ENCODE data around the gene ETNK2.

Gene ETNK2

GRCh38 chr1:204146309-204146708, 5.5 kb downstream of the ETNK2 start:
- no peak for DNase-seq

DNA sequence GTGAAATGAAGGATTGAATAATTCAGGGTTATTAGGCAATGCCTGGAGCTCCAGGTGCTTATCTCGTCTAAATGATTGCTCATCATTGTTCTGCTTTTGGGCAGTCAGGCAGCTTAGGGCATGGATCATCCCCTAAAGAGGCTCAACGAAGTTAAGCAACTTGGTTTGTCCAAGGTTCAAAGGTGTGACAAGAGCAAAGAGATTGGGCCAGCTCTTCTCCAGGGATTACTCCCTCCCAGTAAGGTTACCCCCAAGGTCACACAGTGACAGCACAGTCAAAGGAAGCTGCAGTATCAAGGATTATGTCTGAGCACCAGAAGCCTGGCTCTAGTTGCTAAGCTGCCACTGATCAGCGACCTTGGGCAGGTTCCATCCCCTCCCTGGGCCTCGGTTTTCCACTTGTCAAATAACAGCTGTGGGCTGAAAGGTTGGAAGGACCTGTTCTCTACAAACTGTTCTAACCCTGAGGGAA, 6.8 kb downstream of the ETNK2 start:
- DNase-seq, result no peak

GRCh38 chr1:204143276-204144041, 8.4 kb downstream of the ETNK2 start:
- no peak for DNase-seq

DNA sequence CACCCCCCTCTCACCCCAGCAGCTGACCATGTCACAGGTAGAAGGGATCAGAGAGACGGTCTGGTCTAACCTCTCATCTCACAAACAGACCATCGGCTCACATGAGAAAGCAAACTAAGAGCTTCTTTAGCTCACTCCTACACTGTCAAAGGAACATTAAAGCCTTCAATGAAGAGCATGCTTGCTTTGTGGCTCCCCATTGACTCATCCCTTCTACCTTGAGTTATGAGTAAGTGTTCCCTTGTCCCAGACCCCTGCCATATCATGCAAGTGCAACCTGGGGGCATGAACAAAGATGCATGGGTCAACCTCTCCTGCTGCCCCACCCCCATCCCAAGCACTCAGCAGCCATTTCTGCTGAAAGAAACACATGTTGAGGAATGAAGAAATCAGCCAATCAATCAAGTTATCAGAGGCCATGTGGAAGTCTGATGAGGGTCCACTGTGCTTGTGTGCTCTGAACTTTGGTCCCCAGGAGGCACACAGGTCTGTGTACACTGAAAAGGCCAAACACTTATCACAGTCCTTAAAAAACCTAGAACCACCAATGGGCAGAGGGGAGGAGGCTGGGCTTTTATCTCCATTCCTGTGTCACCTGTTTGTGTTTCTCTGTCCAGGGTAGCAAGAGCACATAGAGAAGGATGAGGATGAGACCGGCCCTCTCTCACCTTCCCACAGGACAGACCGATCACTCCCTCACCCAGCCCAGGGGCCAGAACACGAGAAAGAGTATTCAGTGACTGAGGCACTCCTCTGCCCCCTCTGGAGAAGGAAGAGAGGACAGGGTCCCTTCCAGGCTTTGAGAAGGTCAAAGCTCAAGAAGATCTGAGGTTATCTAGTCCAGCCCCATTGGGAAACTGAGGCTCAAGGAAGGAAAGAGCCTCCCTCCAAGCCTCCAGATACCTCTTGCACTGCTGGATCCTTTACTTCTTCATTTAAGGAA, 9.5 kb downstream of the ETNK2 start:
- DNase-seq, result no peak

DNA sequence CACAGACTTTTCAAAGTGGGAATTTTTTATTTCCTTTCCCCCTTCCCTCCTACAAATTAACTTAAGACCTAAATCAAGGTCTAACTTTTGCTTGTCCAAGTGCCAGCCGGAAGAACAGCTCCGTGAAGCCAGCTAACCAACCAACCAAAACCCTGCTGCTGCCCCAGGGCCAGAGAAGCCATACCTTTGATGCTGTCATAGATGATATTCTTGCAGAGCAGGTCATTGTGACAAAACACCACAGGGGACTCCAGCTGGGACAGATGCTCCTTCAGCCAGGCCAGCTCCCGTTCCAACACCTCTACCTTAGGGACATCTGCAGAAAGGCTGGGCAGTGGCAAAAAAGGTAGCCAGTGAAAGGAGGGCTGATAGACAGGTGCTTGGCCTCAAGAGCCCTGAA, 10.7 kb downstream of the ETNK2 start:
- DNase-seq, result no peak

DNA sequence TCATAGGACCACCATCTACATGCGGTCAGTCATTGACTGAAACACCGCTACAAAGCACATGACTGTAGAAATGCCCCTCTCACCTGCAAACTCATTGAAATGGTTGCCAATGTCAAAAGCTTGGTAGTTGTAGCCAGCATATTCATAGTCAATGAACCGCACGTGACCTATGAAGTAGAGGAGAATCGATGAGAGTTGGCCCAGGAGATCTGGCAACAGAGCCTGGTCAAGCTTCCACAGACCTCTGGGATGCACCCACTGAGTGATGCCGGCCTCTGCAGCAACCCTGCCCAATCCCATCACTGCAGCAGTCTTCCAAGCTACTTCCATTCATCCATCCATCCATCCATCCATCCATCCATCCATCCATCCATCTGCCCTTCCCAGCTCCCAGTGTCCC, 11.9 kb downstream of the ETNK2 start:
- DNase-seq, result no peak

DNA sequence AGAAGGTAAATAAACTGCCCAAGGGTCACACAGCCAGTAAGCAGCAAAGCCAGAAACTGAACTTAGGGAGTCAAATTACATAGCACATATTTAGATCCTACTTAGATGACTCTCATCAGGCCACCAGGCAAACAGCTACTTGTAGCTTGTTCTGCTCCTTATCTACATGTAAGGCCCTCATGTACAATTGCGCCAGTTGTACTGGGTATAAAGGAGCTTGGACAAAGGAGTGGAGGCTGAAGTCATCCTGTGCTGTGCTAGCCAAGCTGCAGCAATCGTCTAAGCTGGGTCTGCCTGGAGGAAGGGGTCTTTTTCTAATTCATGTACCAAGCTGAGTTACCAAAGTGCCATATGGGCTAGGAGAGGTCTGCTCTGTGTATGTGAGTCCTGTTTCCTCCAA, 12.8 kb downstream of the ETNK2 start:
- no peak for DNase-seq

- DNase-seq, result no peak
Measured at GRCh38 chr1:204136814-204137213, 15.0 kb downstream of the ETNK2 start.

- DNase-seq, result no peak
Measured at GRCh38 chr1:204134103-204134502, 17.7 kb downstream of the ETNK2 start.

- DNase-seq, result no peak
Measured at GRCh38 chr1:204132718-204133117, 19.1 kb downstream of the ETNK2 start.

DNA sequence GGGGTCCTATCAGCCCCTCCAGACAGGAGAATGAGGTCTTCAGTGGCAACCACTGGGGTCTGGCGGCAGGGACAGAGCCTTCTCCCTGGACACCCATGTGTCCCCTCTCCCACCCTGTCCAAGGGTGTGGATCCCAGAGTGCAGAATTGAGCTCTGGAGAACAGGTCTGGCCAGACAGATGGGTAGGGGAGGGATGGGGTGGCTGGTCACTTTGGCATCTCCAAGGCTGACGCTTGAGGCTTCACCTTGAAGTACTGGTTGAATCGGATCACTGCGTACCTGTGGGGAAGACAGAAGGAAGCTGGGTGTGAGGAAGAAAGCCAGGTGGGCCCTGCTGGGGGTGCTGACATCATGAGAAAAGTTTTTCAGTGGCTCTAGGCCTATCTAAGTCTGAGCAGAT, 19.9 kb downstream of the ETNK2 start:
- DNase-seq, result no peak

DNA sequence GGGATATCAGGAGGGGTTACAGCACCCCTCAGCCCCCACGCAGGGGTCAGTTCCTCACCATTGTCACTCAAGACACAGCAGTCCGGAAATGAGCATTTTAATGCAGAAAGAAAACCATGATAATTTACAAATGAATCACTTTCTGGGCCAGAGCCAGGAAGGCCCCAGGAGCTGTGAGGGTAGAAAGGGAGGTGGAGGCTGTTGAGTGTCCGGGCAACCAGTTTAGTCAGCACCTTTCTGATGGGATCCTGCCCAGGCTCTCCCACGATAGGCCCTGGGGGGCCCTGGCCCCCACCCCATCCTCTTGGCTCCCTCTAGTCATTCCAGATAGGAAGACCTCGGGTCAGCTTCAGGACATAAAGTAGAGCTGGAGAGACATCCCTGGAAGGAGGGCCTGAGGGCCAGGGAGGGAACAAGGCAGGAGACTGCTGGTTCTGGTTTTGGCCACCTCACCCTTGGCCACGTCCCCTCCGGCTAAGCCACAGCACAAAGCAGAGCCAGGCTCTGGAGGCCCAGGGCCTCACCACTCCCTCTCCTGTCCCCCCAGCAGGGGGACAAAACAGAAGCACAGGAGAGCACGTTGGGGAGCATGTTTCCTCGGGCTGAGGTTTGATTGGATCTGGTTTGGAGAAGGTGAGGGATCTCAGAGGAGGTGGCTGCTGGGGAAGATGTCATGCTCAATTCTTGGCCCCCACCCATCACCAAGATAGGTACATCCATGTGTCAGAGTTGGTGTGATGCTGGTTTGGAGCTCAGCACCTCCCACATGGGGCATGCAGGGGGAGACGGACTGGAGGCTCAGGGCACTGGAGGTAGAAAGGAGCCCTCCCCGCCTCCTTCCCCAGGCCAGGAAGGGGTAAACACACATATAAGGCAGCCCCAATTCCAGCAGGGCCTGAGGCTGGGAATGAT, 20.6 kb downstream of the ETNK2 start:
- no peak for DNase-seq

- no peak for DNase-seq
Measured at GRCh38 chr1:204130178-204130577, 21.7 kb downstream of the ETNK2 start.

- DNase-seq, result peak; percentile 51
Measured at GRCh38 chr1:204128964-204129896, 22.6 kb downstream of the ETNK2 start.

DNA sequence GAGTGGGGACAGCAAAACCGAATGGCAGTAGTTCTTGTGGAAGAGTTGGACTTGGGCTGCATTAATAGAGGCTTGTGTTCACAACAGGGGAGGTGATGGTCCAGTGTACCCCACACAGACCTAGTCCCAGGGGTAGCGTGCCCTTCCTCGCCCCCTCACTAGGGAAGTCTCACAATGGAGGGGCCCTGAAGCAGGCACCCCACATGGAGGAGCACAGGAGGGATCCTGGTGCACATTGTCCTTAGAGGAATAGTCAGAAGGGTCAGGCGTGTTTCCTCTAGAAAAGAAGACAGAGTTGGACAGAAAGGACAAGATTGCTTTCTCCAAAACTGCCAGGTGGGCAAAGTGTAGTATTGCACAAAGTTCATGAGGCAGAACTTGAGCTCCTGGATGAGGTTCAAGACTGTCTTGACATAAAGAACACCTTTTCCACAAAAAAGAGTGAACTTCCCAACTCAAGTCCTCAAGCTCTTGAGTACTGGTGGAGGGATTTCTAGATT, 23.3 kb downstream of the ETNK2 start:
- DNase-seq, result no peak

DNA sequence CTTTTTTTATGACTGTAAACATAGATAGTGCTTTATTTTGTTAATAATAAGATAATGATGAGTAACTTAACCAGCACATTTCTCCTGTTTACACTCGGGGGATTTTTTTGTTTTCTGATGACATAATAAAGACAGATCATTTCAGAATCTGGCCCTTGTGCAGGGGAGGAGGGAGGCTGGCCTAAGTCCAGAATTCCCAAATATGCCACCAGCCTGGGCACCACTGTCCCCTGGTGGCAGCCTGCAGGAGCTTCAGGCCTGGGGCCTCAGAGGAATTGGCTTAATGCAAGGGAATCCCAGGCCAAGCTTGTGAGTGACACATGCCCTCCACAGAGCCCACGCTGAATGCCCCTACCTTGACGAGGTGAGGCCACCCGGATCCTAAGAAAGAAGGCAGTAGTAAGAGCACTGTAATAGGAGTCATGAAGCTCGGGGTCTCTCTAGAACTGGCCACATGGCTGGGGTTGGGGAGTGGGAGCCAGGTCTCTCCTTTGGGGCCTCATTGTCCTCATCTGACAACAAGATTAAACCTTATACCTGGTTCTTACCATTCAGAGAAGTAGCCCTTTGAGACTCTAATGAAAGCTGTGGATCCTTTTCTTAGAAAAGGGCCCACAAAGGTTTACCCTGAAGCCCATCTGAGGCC, 24.1 kb downstream of the ETNK2 start:
- peak; percentile 62 for DNase-seq

- no peak for DNase-seq
Measured at GRCh38 chr1:204126956-204127355, 24.9 kb downstream of the ETNK2 start.

GRCh38 chr1:204126386-204126785, 25.5 kb downstream of the ETNK2 start:
- no peak for DNase-seq

GRCh38 chr1:204125759-204126351, 26.0 kb downstream of the ETNK2 start:
- DNase-seq, result no peak

DNA sequence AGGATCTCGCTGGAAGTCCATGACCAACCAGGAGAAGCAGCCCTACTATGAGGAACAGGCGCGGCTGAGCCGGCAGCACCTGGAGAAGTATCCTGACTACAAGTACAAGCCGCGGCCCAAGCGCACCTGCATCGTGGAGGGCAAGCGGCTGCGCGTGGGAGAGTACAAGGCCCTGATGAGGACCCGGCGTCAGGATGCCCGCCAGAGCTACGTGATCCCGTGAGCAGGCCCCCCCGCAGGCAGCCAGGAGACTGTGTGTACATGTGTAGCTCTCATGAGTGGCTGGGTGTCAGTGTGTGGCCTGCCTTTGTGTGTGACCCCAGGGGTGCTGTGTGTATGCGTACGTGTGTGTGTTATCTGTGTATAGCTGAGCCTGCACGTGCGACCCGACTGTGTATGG, 27.2 kb downstream of the ETNK2 start:
- no peak for DNase-seq

DNA sequence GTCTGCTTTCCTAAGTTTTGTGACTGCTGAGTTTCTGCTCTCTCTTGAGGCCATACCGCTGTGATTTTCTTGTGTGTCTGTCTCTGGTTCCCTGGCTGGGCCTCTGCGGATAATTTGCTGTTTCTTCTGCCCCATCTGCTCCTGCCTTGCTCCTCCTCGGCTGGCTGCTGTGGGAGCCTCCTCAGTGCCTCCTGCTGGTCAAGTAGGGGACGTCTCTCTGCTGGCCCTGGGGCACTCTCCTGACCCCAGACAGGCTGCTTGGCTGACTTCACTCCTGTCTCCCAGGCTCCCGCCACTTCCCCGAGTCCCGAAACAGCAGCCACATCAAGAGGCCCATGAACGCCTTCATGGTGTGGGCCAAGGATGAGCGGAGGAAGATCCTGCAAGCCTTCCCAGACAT, 28.5 kb downstream of the ETNK2 start:
- DNase-seq, result no peak

All from midbrain (tissue), 1 donor.